CD14-positive monocyte (primary cell): ENCODE measurements around the gene BAZ2B. TPM values are rescaled to one million over a fixed set of nuclear protein-coding genes. Genes with fewer than 3 reads are reported as not detected.
"Not testable (repeated sequence)": the region's sequence is repeated elsewhere in the genome, so short reads cannot be mapped to it uniquely, and the experiment has no call there.

Experiments
- DNase-seq, 3 donors: peaks; one replicate each; pipeline ENCODE4 v3.0.0-alpha.2; 2011 to 2022
- H2AFZ ChIP-seq: 2 replicates; pipeline ENCODE4 v1.6.0; 2012; ENCODE audit warnings: mild to moderate bottlenecking, low read depth, low read length, inconsistent platforms; ENCODE audit not compliant: insufficient read depth, poor library complexity, severe bottlenecking
- H3K27ac ChIP-seq, 2 donors: 1 replicate in 1 of 2; 2 replicates in 1 of 2; pipeline ENCODE4 v1.5.1; 2012 to 2013; ENCODE audit warnings: low read length in 2 of 2, control low read depth in 1 of 2, inconsistent platforms in 1 of 2, low read depth in 1 of 2, mild to moderate bottlenecking in 1 of 2
- H3K27me3 ChIP-seq, 2 donors: one replicate each; pipeline versions ENCODE4 v1.6.0 to v1.6.1; 2011 to 2013; ENCODE audit warnings: low read length in 2 of 2; ENCODE audit not compliant: control insufficient read depth in 2 of 2, insufficient read depth in 2 of 2
- H3K36me3 ChIP-seq, 2 donors: replicated peaks in 1 of 2; 1 replicate in 1 of 2; 2 replicates in 1 of 2; pipeline versions ENCODE4 v1.5.1 to v1.6.1; 2012 to 2013; ENCODE audit warnings: low read length in 2 of 2, control low read depth in 1 of 2, inconsistent platforms in 1 of 2, mild to moderate bottlenecking in 1 of 2; ENCODE audit not compliant: insufficient read depth in 2 of 2, control insufficient read depth in 1 of 2
- H3K4me1 ChIP-seq, 2 donors: 1 replicate in 1 of 2; 2 replicates in 1 of 2; pipeline versions ENCODE4 v1.5.1 to v1.6.1; 2012 to 2013; ENCODE audit warnings: low read length in 2 of 2, control low read depth in 1 of 2, inconsistent platforms in 1 of 2, mild to moderate bottlenecking in 1 of 2, moderate library complexity in 1 of 2; ENCODE audit not compliant: insufficient read depth in 2 of 2, control insufficient read depth in 1 of 2
- H3K4me2 ChIP-seq: replicated peaks from 2 replicates; pipeline ENCODE3; 2012; ENCODE audit warnings: low read length, moderate library complexity, mild to moderate bottlenecking; ENCODE audit not compliant: poor library complexity, severe bottlenecking; ENCODE audit errors: extremely low read depth
- H3K4me3 ChIP-seq, 3 experiments: fragments of 200-600 bp in 1 of 3; sonication (generic) in 1 of 3; replicated peaks in 1 of 3; 1 replicate in 2 of 3; 2 replicates in 1 of 3; pipeline ENCODE4 v1.5.1; 2011 to 2013; ENCODE audit warnings: low read length in 3 of 3, mild to moderate bottlenecking in 3 of 3, control low read depth in 2 of 3, low read depth in 2 of 3, inconsistent platforms in 1 of 3, moderate library complexity in 1 of 3
- H3K79me2 ChIP-seq: 2 replicates; pipeline ENCODE4 v1.6.0; 2012; ENCODE audit warnings: mild to moderate bottlenecking, control low read depth, inconsistent platforms, low read length, moderate library complexity; ENCODE audit not compliant: insufficient read depth
- H3K9ac ChIP-seq: 2 replicates; pipeline ENCODE4 v1.6.0; 2017; ENCODE audit warnings: low read length, mild to moderate bottlenecking; ENCODE audit not compliant: insufficient read depth, poor library complexity, severe bottlenecking
- H3K9me3 ChIP-seq, 2 donors: replicated peaks in 1 of 2; 1 replicate in 1 of 2; 2 replicates in 1 of 2; pipeline versions ENCODE4 v1.5.1 to v1.6.1; 2012 to 2013; ENCODE audit warnings: low read length in 2 of 2, control low read depth in 1 of 2; ENCODE audit not compliant: control insufficient read depth in 1 of 2, insufficient read depth in 1 of 2
- H4K20me1 ChIP-seq: 2 replicates; pipeline ENCODE4 v1.6.0; 2012; ENCODE audit warnings: mild to moderate bottlenecking, low read length, control low read depth, moderate library complexity; ENCODE audit not compliant: insufficient read depth
- H3K27ac Mint-ChIP-seq, 7 donors: one replicate each; pipeline ENCODE4 v1.8.0; 2020; ENCODE audit warnings: mild to moderate bottlenecking in 7 of 7, mixed read lengths in 7 of 7, moderate library complexity in 6 of 7, inconsistent platforms in 2 of 7
- H3K27me3 Mint-ChIP-seq, 3 donors: one replicate each; pipeline ENCODE4 v1.8.0; 2021 to 2022; ENCODE audit warnings: low read depth in 3 of 3, mild to moderate bottlenecking in 3 of 3, mixed read lengths in 3 of 3, moderate library complexity in 3 of 3, inconsistent platforms in 1 of 3
- H3K36me3 Mint-ChIP-seq, 2 donors: one replicate each; pipeline ENCODE4 v1.8.0; 2020; ENCODE audit warnings: mixed read lengths in 2 of 2, inconsistent platforms in 1 of 2, mild to moderate bottlenecking in 1 of 2
- H3K4me1 Mint-ChIP-seq: one replicate; pipeline ENCODE4 v1.8.0; 2020; ENCODE audit warnings: mild to moderate bottlenecking, mixed read lengths
- H3K4me3 Mint-ChIP-seq, 2 donors: one replicate each; pipeline ENCODE4 v1.8.0; 2020; ENCODE audit warnings: mild to moderate bottlenecking in 2 of 2, mixed read lengths in 2 of 2, moderate library complexity in 1 of 2
- H3K9me3 Mint-ChIP-seq, 7 donors: one replicate each; pipeline ENCODE4 v1.8.0; 2020 to 2022; ENCODE audit warnings: mixed read lengths in 7 of 7, mild to moderate bottlenecking in 6 of 7, moderate library complexity in 6 of 7, inconsistent platforms in 2 of 7
- WGBS: methylation state at CpG from one replicate; pipeline ENCODE4 v1.1.5; 2013; ENCODE audit warnings: missing lambda C conversion rate; ENCODE audit not compliant: insufficient coverage; 5-methylcytosine and 5-hydroxymethylcytosine counted together
- intact Hi-C, 2 donors: fragments of 100-400 bp; cut with micrococcal nuclease; formaldehyde crosslinking; loops; one replicate each; pipeline versions ENCODE4 v1.15.0 to v1.15.1; 2023
- polyA plus RNA-seq, 3 donors: library from polyadenylated mRNA; depleted of rRNA in 1 of 3; unstranded in 2 of 3; stranded (reverse) in 1 of 3; fragments of 300-500 nt in 2 of 3; fragments of >200 nt in 1 of 3; fragmentation: Illumina TruSeq in 2 of 3; gene quantifications; 1 replicate in 2 of 3; 2 replicates in 1 of 3; pipeline ENCODE4 v1.2.3, GENCODE V29; 2012 to 2021
- TF ChIP-seq, protein P1 (sequence below): fragments of 200-600 bp; IDR thresholded peaks from one replicate; pipeline ENCODE4 v1.8.0; 2022; ENCODE audit warnings: antibody characterized with exemption, mild to moderate bottlenecking

The BAZ2B gene
- polyA plus RNA-seq, 3 donors, result 12.9 to 34.2 (median 31.6) TPM

DNA sequence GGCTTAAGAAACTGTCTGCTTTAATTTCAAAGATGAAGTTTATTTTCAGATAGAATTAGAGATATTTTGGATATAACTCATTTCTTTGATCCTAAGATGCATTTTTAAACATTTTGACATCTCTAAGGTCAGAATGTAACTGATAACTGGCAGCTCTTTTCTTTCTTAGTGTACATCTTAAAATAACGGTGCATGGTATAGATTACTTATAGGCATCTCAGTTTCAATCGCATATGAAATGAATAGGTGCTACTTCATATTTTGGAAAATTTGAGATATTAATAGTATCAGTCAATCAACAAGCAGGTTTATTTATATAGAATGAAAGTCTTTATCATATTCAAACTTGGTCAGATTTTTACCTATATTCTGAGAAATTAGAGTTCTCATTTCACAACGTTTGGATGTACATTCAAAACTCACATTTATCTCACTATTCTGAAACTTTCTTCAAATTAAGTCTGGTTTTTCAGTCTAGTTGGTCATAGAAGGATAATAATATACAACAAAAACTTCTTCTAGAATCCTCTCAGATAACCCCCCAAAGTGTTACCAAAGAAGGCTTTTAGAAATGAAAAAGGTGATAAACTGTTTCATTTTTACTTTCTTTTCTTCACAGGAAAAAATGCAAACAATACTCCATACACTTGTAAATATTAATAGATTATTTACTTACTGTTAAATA is 207.1 kb downstream of the BAZ2B start:
- no peaks in the 10 kb centered on the region for H3K4me1 Mint-ChIP-seq
- Histone ChIP-seq H2AFZ (no peak overlapping the region), H3K9ac (no peak overlapping the region), H3K27ac (no peak overlapping the region), H3K4me3 (no peak overlapping the region), H3K36me3 (peaks cover 61 to 93% of the 10 kb centered on the region in 2 donors), H3K79me2 (no peaks in the 10 kb centered on the region), H3K27me3 (no peaks in the 10 kb centered on the region), H4K20me1 (no peaks in the 10 kb centered on the region), H3K9me3 (no peaks in the 10 kb centered on the region), H3K4me1 (no peaks in the 10 kb centered on the region), H3K4me2 (no peak overlapping the region)
- H3K4me3 Mint-ChIP-seq, result no peak overlapping the region
- H3K36me3 Mint-ChIP-seq, result peaks cover 58 to 77% of the 10 kb centered on the region in 2 donors
- TF ChIP-seq, protein P1, sequence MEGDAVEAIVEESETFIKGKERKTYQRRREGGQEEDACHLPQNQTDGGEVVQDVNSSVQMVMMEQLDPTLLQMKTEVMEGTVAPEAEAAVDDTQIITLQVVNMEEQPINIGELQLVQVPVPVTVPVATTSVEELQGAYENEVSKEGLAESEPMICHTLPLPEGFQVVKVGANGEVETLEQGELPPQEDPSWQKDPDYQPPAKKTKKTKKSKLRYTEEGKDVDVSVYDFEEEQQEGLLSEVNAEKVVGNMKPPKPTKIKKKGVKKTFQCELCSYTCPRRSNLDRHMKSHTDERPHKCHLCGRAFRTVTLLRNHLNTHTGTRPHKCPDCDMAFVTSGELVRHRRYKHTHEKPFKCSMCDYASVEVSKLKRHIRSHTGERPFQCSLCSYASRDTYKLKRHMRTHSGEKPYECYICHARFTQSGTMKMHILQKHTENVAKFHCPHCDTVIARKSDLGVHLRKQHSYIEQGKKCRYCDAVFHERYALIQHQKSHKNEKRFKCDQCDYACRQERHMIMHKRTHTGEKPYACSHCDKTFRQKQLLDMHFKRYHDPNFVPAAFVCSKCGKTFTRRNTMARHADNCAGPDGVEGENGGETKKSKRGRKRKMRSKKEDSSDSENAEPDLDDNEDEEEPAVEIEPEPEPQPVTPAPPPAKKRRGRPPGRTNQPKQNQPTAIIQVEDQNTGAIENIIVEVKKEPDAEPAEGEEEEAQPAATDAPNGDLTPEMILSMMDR, result no peak
- DNase-seq, result no peak
- WGBS, result no CpG with 5 or more reads among the region's 3 CpGs
- H3K9me3 Mint-ChIP-seq, result peaks cover 0 to 3% (median 0%) of the 10 kb centered on the region in 7 donors
- H3K27me3 Mint-ChIP-seq, result peaks cover 0 to 2% (median 0%) of the 10 kb centered on the region in 3 donors
- intact Hi-C loops, result no loop called here
- H3K27ac Mint-ChIP-seq, result no peak overlapping the region

DNA sequence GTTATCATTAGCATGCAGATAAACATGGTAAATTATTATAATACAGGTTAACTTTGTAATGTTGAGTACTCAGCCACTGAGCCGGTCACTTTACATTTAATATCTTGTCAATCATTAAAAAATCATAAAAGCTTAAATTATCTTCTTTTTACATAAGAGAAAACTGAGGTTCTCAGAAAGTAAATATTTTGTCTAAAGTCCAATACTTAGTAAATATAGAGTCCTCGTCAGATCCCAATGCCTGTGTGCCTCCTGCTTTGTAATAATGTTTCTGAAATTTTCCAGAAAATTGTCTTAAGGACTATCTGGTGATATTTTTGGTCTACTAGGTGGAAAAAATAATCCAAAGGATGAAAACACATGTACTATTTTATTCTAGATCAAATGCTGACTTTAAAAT is 213.6 kb downstream of the BAZ2B start:
- H3K36me3 Mint-ChIP-seq, result peaks cover 42 to 62% of the 10 kb centered on the region in 2 donors
- intact Hi-C loops, result no loop called here

DNA sequence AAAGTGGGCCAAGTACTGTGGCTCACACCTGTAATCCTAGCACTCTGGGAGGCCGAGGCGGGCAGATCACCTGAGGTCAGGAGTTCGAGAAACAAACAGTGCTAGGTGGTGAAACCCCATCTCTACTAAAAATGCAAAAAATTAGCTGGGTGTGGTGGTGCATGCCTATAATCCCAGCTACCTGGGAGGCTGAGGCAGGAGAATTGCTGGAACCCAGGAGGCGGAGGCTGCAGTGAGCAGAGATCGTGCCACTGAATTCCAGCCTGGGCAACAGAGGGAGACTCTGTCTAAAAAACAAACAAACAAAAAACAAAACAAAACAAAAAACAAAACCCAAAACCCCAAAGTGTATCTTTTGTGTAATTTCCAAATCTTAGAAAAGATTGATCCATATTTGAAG is 214.2 kb downstream of the BAZ2B start:
- H3K4me1 ChIP-seq, H3K27ac ChIP-seq, H3K4me2 ChIP-seq, H3K9ac ChIP-seq, H3K9me3 ChIP-seq, H3K27me3 ChIP-seq, H4K20me1 ChIP-seq, H3K27me3 Mint-ChIP-seq, H3K9me3 Mint-ChIP-seq, intact Hi-C loops, H3K4me3 ChIP-seq, H2AFZ ChIP-seq, DNase-seq, H3K79me2 ChIP-seq, H3K4me1 Mint-ChIP-seq, H3K4me3 Mint-ChIP-seq: not testable (repeated sequence)
- WGBS, result no CpG with 5 or more reads among the region's 5 CpGs
- peak overlapping the region in 1 of 7 donors; percentile 52 for H3K27ac Mint-ChIP-seq
- H3K36me3 Mint-ChIP-seq, result peaks cover 39 to 59% of the 10 kb centered on the region in 2 donors
- peaks cover 52 to 80% of the 10 kb centered on the region in 2 donors for H3K36me3 ChIP-seq

More for the DNA sequence above, 213.6 kb downstream of the BAZ2B start:
- Histone ChIP-seq H3K79me2 (no peaks in the 10 kb centered on the region), H3K4me2 (no peak overlapping the region), H3K9ac (no peak overlapping the region), H3K4me1 (no peaks in the 10 kb centered on the region), H3K36me3 (peaks cover 52 to 81% of the 10 kb centered on the region in 2 donors), H3K9me3 (no peaks in the 10 kb centered on the region), H3K27me3 (no peaks in the 10 kb centered on the region), H2AFZ (no peak overlapping the region), H3K4me3 (no peak overlapping the region), H4K20me1 (no peaks in the 10 kb centered on the region), H3K27ac (no peak overlapping the region)
- DNase-seq, result no peak
- WGBS, result no CpG with 5 or more reads among the region's 2 CpGs
- Mint-ChIP-seq H3K9me3 (peaks cover 0 to 3% (median 0%) of the 10 kb centered on the region in 7 donors), H3K4me1 (no peaks in the 10 kb centered on the region), H3K27ac (no peak overlapping the region), H3K4me3 (no peak overlapping the region), H3K27me3 (no peaks in the 10 kb centered on the region)
- TF ChIP-seq, protein P1, result no peak
